Kidney glomerular epithelial cell (primary cell): ENCODE data around the gene ANKRD33B.
"Not testable (repeated sequence)": the region's sequence is repeated elsewhere in the genome, so short reads cannot be mapped to it uniquely, and the experiment has no call there.

Experiments
- DNase-seq: peaks from one replicate; lab custom pipeline; 2025; lab: John Stamatoyannopoulos, UW

ANKRD33B gene

GRCh38 chr5:10537624-10538023, 26.2 kb upstream of the ANKRD33B start:
- DNase-seq, result no peak

- no peak for DNase-seq
These were observed 25.6 kb upstream of the ANKRD33B start for GRCh38 chr5:10538103-10538788.

GRCh38 chr5:10538789-10539686, 24.8 kb upstream of the ANKRD33B start:
- DNase-seq, result no peak

GRCh38 chr5:10539687-10539998, 24.2 kb upstream of the ANKRD33B start:
- DNase-seq, result no peak

- no peak for DNase-seq
These were observed 23.8 kb upstream of the ANKRD33B start for GRCh38 chr5:10540036-10540544.

- DNase-seq, result no peak
These were observed 22.8 kb upstream of the ANKRD33B start for GRCh38 chr5:10540951-10541646.

GRCh38 chr5:10542055-10542550, 21.8 kb upstream of the ANKRD33B start:
- no peak for DNase-seq

GRCh38 chr5:10543585-10544040, 20.3 kb upstream of the ANKRD33B start:
- no peak for DNase-seq

- DNase-seq, result no peak
These were observed 18.8 kb upstream of the ANKRD33B start for GRCh38 chr5:10545084-10545483.

- DNase-seq, result no peak
These were observed 17.7 kb upstream of the ANKRD33B start for GRCh38 chr5:10546186-10546585.

- no peak for DNase-seq
These were observed 15.3 kb upstream of the ANKRD33B start for GRCh38 chr5:10548418-10549122.

- not testable (repeated sequence) for DNase-seq
These were observed 14.8 kb upstream of the ANKRD33B start for GRCh38 chr5:10549123-10549514.

- DNase-seq, result no peak
These were observed 13.5 kb upstream of the ANKRD33B start for GRCh38 chr5:10550222-10550995.

GRCh38 chr5:10551782-10552138, 12.1 kb upstream of the ANKRD33B start:
- no peak for DNase-seq

- DNase-seq, result peak; percentile 22
These were observed 11.4 kb upstream of the ANKRD33B start for GRCh38 chr5:10552183-10553143.

GRCh38 chr5:10553476-10553875, 10.4 kb upstream of the ANKRD33B start:
- DNase-seq, result no peak

- DNase-seq, result peak; percentile 73
These were observed 8.6 kb upstream of the ANKRD33B start for GRCh38 chr5:10555277-10555684.

GRCh38 chr5:10556289-10556807, 7.5 kb upstream of the ANKRD33B start:
- DNase-seq, result peak; percentile 54
